HG02943 (cell line): ENCODE measurements around the gene LRRC45.

Source experiments
- ATAC-seq: cut with Tn5 transposase; IDR thresholded peaks from one replicate; pipeline ENCODE4 v1.9.1; 2021; ENCODE audit warnings: mild to moderate bottlenecking, low read depth, moderate library complexity; ENCODE audit not compliant: unreplicated experiment

LRRC45 gene

DNA sequence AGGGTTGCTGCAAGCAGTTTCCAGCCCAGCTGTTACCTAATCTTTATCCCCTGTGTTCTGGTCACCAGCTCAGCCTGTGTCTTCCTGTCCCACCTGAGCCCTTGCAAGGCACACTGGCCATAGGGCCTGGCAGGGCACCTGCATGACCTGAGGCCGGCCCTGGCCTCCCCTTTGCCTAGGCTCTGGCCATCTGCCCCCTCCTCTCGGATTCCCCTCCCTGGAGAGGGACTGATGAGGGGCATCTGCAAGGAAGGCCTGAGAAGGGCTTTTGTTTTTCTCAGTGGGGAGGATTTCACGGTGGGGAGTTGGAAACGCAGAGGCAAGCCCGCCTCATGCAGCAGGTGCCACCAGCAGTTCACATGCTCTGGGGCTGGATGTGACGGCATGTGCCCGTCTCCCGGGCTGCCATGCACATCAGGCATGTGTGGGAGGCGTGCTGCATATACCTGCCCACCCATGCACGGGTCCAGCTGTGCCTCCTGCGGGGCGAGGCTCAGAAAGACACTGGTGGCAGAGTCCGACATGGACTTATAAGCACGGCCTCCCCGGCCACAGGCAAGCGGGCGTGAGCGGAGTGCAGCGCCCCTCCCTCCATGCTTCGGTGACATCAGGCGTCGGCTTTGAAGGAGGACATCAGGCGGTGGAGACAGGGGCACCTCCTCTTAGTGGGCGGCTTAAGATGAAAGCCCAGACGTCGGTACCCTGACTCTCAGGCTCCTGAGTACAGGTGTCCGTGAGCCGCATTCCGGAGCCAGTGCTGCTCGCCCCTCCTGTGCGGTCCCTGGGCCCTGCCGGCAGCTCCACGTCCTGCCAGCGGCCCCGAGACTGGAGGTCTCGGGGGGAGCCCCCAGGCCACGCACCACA is 29.1 kb upstream of the LRRC45 start:
- ATAC-seq: no peak

DNA sequence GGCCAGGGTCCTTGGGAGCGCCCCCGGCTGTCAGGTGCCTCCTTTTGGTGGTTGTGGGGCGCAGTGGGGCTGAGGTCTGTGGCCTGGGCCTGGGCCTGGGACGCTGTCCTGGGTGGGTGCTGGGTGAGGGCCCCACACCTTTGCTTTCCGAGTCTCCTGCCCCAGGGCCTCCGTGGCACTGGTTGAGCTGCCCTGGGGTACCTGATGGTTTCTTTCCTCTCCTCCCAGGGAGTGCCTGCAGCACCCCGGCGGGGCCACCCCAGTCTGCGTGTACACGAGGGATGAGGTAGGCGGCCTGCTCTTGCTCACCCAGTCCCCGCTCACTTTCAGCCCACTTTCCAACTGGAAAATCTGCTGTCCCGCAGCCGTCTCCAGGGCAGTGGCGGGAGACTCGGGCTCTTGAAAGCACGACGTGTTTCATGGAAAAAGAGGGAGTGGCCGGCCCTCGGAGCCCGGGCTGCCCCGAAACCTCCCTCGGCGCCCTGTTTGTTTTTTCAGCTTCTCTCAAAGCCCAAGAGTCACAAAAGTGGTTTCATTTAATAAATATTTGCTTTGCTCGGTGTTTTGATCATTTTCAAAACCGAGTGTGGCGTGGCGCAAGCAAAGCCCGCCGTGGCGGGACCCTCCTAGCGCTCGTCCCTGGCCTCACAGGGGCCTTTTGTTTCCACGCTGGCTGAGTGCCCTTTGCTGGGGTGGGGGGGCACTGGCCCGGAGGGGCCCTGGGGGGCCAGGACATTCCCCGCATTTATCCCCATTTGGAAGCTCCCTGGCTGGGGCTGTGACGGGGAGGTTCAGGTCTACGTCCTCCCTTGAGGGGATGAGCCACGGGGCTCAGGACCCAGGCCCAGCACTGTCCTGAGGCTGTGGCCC is 28.3 kb upstream of the LRRC45 start:
- no peak for ATAC-seq

DNA sequence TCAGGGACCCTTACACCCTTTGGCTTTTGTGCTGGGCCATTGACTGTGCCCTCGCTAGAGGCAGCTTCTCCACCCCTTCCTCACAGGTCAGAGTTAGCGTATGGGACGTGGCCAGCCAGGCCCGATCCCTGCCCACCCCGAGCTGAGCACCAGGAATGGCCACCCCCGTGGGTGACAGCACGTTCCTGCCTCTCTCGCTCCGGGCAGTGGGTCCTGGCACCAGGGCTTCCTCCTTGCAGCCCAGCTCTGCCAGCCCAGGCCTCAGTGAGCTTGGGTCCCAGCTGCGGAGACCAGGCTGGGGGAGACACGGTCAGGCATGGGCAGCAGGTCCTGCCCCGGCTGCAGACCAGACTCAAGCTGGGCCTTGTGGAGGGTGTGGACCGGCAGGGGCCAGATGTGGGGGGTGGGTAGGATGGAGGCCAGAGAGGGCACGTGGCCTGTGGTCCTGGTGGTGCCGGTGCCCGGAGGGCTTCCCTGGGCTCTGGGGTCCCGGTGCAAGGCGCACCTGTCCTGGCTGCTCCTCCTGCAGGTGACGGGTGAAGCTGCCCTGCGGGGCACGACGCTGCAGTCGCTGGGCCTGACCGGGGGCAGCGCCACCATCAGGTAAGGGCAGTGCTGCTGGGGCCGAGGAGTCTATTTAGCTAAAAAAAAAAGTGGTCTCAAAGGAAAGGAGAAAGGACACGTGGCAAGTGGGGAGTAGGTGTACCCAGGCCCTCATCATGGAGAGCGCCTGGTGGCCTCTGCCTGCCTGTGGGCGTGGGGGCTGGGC is 27.5 kb upstream of the LRRC45 start:
- no peak for ATAC-seq

DNA sequence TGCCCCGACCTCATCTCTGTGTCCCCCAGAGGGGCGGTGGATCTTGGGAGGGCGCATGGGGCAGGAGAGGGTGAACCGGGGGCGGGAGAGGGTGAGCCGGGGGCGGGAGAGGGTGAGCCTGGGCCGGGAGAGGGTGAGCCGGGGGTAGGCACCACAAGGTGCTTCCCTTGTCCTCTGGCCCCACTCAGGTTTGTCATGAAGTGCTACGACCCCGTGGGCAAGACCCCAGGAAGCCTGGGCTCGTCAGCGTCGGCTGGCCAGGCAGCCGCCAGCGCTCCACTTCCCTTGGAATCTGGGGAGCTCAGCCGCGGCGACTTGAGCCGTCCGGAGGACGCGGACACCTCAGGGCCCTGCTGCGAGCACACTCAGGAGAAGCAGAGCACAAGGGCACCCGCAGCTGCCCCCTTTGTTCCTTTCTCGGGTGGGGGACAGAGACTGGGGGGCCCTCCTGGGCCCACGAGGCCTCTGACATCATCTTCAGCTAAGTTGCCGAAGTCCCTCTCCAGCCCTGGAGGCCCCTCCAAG is 26.8 kb upstream of the LRRC45 start:
- no peak for ATAC-seq

DNA sequence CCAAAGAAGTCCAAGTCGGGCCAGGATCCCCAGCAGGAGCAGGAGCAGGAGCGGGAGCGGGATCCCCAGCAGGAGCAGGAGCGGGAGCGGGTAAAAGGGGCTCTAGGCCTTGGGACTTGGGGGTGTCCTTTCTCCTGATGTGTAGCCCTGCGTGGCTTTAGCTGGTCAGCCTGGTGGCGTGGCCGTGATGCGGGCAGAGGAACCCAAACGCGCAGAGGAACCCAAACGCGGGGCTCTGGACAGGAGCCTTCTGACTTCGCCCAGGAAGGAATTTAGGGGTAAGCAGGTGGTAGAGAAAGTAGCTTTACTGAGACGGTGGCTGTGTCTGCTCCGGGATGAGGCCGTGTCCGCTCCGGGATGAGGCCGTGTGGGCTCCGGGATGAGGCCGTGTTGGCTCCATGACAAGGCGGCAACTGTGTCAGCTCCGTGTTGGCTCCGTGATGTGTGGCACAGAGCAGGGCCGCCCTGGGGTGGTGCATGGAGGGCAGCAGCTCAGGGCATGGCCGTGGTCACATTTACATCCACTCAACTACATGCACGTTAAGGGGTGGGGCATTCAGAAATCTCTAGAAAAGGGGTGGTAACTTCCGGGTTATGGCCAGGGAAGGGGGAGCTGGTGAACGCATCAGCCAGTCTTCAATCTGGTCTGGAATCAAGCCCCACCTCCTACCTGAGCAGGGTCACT is 26.2 kb upstream of the LRRC45 start:
- ATAC-seq: no peak

DNA sequence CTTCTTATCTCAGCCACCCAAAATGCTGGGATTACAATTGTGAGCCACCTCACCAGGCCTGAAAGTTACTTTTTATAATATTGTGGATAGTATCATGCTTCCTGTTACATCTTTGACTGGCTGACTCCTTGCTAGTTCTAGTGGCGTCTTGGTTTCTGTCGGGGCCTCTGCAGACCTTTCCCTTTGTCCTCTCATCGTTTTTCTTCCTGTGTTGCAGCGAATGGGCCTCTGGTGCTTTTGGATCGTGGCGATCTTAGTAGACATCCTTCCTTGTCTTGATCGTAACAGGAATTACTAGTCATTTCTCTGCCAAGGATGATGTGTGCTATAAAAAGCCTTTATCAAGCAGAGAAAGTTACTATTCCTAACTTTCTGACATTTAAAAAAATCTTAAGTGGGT is 24.9 kb upstream of the LRRC45 start:
- ATAC-seq: no peak

DNA sequence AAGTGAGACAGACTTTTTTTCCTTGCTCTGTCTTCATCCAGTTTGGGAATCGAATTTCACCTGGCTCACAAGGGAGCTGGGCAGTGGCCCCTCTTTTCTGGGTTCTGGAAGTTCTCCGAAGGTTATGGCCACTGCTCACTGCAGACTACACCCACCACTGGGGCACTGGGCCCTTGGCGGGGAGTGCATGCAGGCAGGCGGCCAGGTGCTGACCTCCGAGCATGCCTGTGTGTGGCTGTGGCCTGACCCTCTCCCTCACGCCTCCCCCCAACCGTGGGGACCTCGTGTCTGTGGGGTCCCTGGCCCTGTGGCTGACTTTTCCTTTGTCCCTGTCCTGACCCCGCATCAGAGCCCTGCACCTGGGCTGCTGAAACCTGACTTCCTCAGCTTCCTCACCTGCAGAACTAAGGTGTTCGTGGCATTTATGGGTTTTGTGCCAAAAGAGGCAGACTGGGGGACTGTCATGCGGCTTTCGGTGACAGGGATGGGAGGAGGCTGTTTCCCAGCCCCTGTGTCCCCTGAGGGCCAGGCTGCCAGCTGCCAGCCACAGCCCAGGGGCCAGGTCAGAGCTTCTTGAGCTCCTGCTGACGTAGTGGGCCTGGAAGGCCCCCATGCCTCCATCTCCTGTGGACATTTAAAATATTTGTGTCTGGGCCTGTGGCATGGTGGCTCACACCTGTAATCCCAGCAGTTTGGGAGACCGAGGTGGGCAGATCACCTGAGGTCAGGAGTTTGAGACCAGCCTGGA is 24.2 kb upstream of the LRRC45 start:
- ATAC-seq: no peak

DNA sequence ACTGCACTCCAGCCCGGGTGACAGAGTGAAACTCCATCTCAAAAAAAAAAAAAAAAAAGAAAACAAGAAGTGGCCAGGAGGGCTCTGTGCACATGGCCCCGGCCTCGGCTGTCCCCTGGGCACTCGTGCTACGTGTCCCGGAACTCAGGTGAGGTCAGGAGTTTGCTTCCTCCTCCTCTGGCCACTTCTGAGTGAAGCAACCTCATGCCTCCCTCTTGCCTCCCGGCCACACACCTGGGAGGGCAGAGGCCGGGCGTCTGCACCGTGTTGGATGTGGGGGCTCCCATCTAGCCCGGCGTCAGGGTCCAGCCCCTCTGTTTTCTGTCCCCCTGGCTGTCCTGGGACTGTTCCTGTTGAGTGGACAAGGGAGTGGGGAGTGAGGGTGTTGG is 23.5 kb upstream of the LRRC45 start:
- ATAC-seq: no peak

DNA sequence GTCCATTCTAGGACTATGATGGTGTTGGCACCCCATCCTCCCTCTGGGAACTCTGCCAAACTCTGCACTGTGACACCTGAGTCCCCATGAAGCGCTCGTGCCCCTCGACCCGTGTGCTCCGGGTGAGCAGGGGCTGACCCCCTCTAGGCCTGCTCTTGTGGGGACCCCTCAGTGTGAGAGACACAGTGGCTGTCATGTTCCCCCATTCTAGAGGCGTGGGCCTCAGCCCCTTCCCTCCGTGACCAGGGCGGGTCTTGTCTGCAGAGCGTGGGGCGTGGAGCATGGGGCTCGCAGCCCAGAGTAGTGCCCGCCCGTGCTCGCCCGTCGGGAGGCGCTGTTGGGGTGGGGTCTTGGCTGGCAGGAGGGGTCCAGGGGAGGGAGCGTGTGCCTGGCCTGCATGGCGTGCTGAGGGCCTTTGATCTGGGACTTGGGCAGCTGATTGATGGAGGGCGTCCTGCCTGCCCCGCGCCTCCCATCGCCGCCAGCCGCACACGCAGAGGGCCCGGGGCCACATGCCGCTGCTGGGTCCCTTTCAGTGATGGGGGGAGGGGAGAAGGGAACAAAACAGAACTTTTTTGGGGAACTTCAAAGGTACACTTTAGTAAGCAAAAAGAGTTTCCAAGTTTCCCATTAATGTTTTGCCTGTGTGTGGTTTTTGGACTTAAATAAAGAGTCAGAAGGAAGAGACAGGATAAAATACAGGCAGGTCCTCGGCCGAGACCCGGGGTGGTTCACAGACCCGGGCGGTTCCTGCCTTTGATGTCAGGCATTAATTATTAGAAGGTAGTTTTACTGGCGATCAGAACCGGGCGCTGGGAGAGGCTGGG is 22.9 kb upstream of the LRRC45 start:
- ATAC-seq: no peak

DNA sequence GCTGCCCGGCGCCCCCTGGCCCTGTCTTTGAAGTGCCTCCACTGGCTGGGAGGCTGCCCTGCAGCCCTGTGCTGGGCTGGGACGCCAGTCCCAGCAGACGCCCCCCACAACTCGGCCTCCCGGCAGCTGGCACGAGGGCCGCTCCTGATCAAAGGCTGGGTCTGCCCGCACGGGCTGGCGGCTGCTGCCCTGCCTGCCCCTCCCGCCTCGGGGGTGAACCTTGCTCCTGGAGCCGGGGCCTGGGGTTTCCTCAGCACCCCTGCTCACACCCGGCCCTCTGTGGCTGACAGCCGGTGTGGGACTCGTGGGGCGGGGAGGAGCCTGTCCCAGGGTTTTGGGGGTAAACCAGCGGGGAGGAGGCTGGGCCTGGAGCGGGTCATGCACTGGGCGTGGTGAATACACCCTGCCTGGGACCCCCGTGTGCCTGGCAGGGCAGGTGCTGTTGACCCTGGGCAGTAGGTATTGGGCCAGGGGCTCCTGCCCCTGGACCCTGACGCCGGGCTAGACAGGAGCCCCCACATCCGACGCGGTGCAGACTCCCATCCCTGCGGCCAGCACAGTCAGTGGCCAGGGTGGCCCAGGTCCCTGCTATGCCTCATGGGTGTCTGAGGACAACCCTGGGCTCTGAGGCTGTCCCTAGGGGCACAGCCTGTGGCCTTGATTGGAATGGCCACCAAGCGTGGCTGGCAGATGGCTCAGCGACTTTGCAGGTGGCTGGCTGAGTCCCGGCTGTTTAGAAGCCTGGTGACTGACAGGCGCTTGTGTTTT is 22.1 kb upstream of the LRRC45 start:
- ATAC-seq: no peak

DNA sequence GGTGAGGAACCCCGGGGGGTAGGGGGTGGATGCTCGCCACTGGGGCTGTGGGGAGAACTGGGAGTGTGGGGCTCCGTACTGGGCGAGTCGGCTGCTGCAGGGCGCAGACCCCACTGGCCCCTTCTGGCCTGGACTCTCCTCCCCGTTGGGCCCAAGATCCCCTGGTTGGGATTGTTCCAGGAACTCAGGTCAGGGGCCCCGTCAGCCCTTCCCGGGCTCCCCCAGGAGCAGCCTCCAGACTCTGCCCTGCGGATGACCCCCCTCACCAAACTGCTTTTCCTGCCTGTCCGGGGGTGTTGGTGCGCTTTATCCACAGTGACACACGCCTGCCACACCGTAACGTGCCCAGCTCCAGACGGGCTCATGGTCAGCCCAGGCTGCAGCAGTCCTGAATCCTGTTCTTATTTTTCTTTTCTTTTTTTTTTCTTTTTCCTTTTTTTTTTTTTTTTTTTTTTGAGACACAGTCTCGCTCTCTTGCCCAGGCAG is 21.5 kb upstream of the LRRC45 start:
- ATAC-seq: no peak

DNA sequence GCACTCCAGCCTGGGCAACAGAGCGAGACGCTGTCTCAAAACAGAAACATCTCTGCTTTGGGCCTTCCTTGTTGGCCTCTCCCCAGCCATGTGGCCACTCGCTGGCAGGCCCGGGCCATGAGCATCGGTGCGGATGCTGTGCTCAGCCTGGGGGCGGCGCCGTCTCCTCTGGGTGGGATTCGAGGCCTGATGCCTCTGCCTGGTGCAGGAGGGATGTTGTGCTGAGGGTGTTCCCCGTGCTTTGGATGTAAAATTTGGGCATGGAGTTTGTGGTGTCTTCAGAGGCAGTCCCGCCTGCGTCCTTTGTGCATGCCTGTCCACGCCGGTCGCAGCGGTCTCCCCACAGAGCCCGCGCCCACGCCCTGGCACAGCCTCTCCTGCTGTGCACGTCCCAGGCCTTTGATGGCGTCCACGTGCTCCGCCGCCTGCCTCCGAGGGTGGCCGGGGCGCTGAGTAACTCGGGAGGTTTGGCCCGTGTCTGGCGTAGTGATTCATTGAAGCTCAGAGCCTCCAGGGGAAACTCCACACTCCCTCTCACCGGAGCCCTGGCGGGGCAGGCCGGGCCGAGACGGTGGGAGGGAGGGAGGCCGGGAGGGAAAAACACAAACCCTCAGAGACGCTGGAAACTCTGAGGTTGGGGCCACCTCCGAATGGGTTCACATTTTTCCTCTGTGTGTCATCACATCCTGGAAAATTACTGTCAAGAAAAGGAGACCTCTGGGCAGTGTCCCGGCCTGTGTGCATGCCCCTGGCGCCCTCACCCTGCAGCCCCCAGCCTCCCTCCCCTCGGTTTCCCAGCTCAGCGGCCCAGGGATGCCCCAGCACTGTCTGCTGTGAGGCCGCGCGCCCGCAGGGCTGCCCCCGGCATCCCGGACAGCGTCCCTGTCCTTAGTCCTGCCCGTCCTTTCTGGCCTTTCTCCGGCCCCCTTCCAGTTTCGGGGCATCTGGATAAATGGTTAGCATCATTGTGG is 19.4 kb upstream of the LRRC45 start:
- ATAC-seq: no peak

DNA sequence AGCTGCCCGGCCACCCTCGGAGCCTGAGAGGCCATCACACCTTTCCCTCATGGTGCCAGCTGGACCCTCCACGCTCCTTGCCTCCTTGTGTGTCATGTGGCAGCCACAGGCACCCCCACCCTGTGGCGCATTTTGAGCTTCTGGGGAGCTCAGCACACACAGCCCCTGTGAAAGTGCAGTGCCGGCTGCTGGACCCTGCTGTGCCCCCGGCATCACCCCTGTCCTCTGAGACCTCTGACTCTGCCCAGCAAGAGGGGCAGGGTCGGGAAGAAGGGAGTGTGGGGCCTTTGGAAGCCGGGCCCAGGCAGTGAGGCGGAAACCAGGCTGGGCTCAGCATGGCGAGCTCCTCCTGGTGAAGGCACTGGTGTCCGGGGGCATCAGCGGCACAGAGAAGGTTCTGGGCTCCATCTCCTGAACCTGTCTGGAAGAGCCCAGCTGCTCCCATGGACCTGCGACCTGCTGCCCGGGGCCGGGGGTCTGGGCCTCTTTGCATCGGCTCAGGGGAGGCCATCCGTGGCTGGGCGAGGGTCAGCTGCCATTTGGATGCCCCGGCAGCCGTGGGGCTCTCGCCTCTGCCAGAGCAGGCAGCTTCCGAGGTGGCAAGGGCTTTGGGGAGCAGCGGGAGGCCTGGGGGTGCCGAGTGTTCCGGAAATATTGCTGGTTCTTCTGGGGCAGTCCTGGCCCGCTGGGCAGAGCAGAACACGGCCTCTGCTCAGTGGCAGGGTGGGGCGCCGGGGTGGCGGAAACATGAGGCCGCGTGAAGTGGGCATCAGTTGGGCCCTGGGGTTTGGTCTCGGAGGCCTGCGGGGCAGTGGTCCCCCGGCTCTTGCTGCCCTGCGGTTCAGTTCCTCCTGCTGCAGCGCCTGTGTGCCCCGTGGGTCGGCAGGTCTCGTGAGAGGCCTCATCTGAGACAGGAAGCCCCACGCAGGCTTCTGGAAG is 18.3 kb upstream of the LRRC45 start:
- no peak for ATAC-seq

DNA sequence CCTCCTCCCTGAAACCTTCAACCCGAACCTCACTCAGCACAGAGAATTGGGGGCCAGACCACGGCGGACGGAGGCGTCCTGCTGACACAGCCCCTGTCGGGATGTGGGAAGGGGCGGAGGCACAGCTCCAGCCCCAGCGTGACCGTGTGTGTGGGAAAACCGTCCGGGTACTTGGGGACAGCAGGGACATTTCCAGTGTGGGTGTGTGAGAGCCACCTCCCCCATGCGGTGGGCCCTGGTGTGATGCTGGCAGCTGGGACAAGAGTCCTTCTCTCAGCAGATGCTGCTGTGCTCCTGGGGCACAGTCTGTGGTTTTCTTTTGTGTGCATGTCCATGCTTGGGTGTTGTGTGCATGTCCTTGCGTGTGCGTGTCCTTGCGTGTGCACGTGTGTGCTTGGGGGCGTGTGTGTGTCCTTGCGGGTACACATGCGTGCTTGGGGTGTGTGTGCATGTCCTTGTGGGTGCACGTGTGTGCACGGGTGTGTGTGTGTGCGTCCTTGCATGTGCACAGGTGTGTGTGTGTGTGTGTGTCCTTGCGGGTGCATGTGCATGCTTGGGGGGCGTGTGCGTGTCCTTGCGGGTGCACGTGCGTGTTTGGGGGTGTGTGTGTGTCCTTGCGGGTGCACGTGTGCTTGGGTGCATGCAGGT is 17.3 kb upstream of the LRRC45 start:
- ATAC-seq: no peak
